Activated effector memory CD4-positive, alpha-beta T cell treated with Interleukin-2 at 50 U/mL for 16 hours (primary cell): Measurements from ENCODE around the gene HHLA2.
"Not testable (repeated sequence)": the region's sequence is repeated elsewhere in the genome, so short reads cannot be mapped to it uniquely, and the experiment has no call there.

Experiments used
- DNase-seq: peaks from one replicate; pipeline ENCODE4 v3.0.0-alpha.2; 2020

Gene HHLA2

GRCh38 chr3:108343491-108343890 lies 47.1 kb downstream of the HHLA2 start:
- no peak for DNase-seq

- no peak for DNase-seq
Observed at GRCh38 chr3:108345492-108346205, 49.3 kb downstream of the HHLA2 start.

GRCh38 chr3:108346301-108347227 lies 50.2 kb downstream of the HHLA2 start:
- no peak for DNase-seq

DNA sequence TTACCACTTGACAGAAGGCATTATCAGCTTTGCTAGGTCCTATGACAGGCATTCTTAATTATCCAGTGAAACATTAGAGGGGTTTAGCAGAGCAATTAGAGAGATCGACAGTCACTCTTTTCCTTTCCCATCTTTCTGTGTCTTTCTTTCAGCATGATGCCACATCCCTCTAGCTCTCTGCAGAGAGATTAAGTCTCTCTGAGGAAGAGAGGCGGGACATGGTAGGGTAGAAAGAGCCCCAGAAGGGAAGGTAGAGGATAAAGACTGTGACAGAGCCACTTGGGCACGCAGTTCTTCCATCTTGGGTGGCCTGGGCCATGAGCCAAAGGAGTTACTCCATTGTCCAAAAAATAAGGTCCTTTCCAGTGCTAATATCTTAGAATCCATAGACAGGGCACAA lies 55.8 kb downstream of the HHLA2 start:
- no peak for DNase-seq

- no peak for DNase-seq
Observed at GRCh38 chr3:108354562-108354961, 58.2 kb downstream of the HHLA2 start.

DNA sequence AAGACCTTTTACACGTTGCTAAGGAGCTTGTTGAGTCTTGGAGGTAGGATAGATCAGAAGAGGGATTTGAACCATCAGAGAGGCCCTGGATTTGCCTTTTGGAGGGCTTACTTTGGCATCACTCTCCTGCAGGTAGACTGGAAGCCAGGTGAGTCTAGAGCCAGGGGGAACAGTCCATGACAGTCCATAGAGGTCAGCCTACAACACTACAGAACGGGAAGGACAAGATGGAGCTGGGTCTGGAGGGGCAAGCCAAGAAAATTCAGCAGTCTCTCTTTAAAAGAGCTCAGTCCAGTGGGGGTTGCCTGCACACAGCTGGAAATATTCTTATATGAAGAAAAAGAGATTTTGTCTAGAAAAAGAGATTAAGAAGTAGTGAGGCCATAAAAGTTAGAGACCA lies 60.7 kb downstream of the HHLA2 start:
- no peak for DNase-seq

DNA sequence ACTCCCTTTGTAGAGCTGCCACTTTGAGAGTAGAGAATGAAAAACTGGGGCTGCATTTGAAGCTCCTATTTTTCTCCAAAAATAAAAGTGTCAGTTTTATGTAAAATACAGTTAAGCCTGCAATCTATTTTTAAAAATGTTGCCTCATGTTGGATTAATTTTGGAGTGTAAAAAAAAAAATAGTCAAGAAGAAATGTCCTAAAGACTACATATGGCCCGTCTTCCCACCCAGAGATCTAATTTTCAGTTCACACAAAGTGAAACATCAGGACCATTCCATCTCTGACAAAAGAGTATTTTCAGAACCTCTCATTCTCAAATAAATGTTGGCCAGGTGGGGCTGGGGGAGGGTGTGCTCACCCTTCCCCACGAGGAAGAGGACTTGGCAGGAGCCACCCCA lies 62.7 kb downstream of the HHLA2 start:
- no peak for DNase-seq

GRCh38 chr3:108376026-108376425 lies 79.7 kb downstream of the HHLA2 start:
- no peak for DNase-seq

GRCh38 chr3:108377384-108377783 lies 81.0 kb downstream of the HHLA2 start:
- DNase-seq = no peak

- no peak for DNase-seq
Observed at GRCh38 chr3:108378153-108378951, 82.0 kb downstream of the HHLA2 start.

DNA sequence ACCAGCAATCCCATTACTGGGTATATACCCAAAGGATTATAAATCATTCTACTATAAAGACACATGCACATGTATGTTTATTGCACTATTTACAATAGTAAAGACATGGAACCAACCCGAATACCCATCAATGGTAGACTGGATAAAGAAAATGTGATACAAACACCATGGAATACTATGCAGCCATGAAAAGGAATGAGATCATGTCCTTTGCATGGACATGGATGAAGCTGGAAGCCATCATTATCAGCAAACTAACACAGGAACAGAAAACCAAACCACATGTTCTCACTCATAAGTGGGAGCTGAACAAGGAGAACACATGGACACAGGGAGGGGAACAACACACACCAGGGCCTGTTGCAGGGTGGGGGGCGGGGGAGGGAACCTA lies 82.6 kb downstream of the HHLA2 start:
- not testable (repeated sequence) for DNase-seq

DNA sequence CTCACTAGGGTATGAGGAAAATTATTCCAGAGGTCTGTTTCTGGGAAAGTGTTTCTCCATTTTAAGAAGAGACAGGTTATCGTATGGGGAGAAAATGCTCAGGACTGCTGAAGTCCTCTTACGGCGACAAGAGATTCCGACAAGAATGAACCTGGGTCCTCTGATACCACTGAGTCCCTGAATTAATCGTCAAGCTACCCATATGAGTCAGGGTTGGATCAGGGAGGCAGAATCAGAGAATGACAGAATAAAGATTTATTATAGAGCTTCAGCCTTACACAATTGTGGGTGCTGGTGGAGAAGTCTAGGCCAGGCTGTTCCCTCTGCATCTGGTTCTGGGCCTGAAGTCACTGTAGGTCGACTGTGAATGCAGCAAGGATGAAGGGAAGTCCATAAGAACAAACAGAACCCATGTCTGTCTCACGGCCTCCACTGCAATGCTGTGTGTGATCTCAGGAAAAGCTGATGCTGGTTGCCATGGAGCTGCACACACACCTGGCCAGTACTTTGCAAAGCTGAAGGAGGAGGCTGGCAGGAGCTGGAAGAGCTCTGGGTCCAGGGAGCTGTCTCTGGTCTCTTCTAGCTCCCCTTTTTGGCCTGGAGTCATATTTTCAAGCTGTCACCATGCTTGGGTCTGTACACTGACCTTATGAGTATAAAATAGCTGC lies 83.9 kb downstream of the HHLA2 start:
- no peak for DNase-seq

- no peak for DNase-seq
Observed at GRCh38 chr3:108381529-108382140, 85.3 kb downstream of the HHLA2 start.

DNA sequence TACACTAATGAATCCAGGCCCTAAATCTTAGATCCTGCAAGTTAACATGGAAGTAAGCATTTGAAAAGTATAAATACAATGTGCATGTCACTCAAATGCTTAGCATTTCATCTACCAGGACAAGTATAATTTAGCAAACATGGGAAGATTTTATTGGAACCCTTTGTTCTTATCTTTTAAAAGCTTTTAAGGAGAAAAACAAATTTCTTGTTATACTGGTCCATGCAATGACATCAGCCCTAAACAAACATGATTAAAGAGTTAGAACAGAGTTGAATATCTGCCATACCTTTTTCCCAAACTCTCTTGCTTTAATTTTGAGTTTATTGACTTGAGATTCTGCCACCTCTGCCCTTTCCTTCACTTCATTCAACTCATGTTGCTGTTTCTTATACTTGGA lies 87.0 kb downstream of the HHLA2 start:
- no peak for DNase-seq

DNA sequence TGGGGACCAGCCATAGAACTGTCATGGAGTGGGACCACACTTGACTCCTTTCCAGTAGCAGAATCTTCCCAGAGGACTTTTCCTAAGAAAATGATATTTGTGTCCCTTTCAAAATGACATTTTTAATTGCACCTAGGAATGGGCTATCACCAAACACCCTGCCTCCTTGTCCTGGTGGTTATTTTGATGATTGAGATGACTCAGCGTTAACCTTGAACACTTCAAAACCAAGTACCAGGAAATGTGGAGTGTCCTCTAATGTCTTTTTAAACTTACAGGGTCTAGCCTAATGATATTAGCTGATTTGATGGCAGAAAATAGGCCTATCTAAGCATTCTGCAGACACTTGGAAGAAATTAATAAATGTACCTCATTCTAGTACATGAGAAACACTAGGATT lies 90.7 kb downstream of the HHLA2 start:
- no peak for DNase-seq

- no peak for DNase-seq
Observed at GRCh38 chr3:108388136-108389132, 92.1 kb downstream of the HHLA2 start.

GRCh38 chr3:108389372-108389771 lies 93.0 kb downstream of the HHLA2 start:
- DNase-seq = no peak

GRCh38 chr3:108391917-108392593 lies 95.7 kb downstream of the HHLA2 start:
- DNase-seq = no peak

- DNase-seq = no peak
Observed at GRCh38 chr3:108393128-108393900, 97.0 kb downstream of the HHLA2 start.

DNA sequence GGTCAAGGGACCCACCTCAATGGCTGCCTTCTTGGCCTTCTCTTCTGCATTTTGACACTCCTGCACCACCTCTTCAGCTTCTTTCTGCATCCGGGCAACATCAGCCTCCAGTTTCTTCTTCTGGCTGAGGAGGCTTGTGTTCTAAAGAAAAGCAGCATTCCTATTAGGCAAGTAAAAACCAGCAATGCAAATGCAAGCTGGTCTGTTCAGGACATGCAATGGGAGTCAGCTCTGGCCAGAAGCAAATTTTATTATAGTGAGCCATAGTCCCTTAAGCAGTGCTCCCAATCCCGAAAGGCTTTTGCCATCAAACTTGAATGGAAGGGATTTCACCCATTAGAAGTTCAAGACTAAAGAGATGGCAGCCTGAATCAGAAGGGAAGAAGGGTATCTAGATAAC lies 97.7 kb downstream of the HHLA2 start:
- no peak for DNase-seq
